HTERT RPE-1 (cell line): ENCODE data around the gene KIN.
"Not testable (repeated sequence)": the region's sequence is repeated elsewhere in the genome, so short reads cannot be mapped to it uniquely, and the experiment has no call there.

Experiments used
- in situ Hi-C: fragments of 300-500 bp; cut with MboI; formaldehyde crosslinking; loops from 4 replicates; pipeline ENCODE4 v1.14.3; 2020; ENCODE audit warnings: low sequenced_read_pairs

KIN gene, protein sequence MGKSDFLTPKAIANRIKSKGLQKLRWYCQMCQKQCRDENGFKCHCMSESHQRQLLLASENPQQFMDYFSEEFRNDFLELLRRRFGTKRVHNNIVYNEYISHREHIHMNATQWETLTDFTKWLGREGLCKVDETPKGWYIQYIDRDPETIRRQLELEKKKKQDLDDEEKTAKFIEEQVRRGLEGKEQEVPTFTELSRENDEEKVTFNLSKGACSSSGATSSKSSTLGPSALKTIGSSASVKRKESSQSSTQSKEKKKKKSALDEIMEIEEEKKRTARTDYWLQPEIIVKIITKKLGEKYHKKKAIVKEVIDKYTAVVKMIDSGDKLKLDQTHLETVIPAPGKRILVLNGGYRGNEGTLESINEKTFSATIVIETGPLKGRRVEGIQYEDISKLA

GRCh38 chr10:7787857-7788638 is at the start of gene KIN, which contains the start of gene ATP5F1C:
KIN (minus strand) TSS chr10:7787993; CDS start chr10:7787933, 60 bp downstream.
ATP5F1C (plus strand) TSS chr10:7788177; CDS start chr10:7788208, 31 bp downstream.
- in situ Hi-C loops, result no loop called here

DNA sequence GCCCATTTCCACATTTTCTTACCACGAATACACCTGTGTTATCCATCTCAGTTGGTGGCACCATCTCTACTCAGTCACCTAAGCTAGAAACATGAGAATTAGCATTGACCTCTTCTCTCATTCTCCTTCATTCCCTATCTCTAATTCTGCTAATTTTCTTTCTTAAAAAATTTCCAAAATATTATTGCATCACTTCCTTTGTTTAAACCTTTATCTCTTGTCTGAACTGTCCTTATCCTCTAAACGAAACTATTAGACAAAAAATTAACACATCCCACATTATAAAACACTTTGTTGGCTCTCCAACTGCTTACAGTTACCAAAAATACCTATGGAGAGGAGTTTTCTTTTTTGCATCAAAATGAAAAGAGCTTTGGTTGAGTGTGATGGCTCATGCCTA is 48.8 kb upstream of the KIN start:
- in situ Hi-C loops, result no loop called here

DNA sequence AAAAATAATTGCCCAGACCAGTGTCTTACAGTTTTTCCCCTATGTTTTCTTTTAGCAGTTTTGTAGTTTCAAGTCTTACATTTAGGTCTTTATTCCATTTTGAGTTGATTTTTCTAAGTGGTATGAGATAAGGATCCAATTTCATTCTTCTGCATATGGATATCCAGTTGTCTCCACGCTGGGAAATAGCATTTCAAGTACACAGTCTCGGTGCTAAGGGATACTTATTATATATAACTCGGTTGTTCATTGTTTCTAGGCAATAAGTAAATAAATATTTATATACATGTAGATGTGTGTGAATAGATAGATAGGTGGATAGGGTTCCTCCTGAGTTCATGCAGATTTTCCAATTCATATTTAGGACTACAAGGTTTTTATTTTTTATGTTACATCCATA is 46.5 kb upstream of the KIN start:
- in situ Hi-C loops, result no loop called here

DNA sequence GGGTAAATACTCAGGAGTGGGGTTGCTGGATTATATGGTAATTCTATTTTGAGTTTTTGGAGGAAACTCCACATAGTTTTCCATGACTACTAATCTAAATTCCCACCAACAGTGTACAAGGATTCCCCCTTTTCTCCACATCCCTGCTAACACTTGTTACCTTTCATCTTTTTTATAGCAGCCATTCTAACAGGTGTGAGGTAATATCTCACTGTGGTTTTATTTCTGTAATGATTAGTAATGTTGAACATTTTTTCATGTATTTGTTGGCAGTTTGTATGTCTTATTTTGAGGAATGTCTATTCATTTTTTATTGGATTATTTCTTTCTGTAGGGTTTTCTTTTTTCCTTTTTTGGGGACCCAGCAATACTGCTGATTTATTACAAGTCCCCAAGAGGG is 45.4 kb upstream of the KIN start:
- in situ Hi-C loops, result no loop called here

GRCh38 chr10:7832060-7832459 is 44.3 kb upstream of the KIN start:
- in situ Hi-C loops, result no loop called here

DNA sequence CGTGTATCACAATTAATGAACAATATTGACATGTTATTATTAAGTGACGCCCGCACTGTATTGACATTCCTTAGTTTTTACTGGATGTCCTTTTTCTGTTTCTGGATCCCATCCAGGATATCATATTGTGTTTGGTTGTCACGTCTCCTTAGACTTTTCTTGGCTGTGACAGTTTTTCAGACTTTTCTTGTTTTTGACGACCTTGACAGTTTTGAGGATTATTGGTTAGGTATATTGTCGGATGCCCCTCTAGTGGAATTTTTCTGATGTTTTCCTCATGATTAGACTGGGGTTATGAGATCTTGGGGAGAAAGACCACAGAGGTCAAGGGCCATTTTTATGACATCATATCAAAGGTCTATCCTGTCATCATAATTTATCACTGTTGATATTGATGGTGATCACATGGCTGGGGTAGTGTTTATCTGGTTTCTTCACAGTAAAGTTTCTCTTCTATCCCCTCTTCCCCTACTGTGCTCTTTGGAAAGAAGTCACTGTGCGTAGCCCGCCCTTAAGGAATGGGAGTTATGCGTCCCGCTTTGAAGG is 41.6 kb upstream of the KIN start:
- in situ Hi-C loops, result no loop called here

DNA sequence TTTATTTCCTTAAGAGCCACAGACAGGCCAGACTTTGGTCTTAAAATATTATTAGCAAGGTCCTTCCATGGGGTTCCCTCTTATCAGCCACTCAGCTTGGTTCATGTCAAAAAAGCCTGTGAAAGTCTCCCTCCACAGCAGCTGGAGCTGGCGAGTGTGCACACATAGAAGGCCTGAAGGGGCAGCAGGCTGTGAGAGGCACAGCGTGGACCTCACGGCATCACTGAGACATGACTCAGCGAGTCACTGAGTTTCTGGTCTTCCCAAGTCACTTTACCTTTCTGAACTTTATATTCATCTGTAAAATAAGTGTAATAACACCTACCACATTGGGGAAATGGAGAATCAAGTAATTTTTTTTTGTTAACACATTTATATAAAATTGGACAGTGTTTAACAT is 39.2 kb upstream of the KIN start:
- in situ Hi-C loops, result no loop called here

DNA sequence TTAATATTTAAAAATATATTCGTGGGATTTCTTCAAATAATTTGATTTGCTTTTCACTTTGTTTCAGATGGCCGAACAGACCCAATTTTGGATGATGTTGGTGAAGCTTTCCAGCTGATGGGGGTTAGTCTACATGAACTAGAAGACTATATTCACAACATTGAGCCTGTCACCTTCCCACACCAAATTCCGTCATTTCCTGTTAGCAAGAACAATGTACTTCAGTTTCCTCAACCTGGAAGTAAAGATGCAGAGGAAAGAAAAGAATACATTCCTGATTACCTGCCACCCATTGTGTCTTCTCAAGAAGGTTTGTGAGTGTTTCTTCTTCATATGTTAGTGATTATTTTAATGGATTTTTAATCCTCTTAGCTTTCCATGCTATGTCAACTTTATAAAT is 36.5 kb upstream of the KIN start:
- in situ Hi-C loops, result no loop called here

GRCh38 chr10:7819121-7819460 is 31.3 kb upstream of the KIN start:
- in situ Hi-C loops, result no loop called here

DNA sequence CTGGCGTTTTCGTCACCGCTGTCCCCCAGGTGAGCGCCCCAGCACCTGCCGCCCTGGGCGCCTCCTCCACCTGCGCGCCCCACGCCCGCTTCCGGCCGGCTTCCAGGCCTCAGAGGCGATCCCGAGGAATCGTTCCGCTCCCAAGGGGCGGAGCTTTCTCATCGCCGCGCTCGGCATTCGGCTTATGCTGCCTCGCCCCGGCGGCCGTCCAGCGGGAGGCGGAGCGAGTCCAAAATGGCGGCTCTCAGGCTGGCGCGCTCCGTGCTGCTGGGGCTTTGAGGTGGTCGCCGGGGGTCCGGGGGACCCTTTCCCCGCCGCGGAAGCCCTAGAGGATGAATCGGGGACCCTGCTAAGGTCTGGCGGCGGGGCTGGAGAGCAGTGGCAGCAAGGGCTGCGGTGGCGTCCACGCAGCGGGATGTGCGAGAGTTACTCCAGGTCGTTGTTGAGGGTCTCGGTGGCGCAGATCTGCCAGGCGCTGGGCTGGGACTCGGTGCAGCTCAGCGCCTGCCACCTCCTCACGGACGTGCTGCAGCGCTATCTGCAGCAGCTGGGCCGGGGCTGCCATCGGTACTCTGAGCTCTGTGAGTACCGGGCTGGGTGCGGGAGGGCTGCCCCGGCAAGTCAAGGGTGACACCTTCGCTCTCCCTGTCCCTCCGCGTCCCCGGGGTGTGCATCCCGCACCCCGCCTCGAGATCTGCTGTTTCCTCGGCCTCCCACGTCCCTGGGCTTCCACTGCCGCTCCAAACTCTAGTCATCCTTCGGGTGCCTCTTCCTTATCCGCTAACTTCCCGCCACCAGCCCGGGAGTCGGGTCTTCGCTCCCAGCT is 30.7 kb upstream of the KIN start, which contains the start of gene TAF3:
TSS of gene TAF3 (plus strand) at position 211 of the 826 bp plus-strand sequence. CDS start at position 416, 205 bp downstream.
- in situ Hi-C loops, result no loop called here

DNA sequence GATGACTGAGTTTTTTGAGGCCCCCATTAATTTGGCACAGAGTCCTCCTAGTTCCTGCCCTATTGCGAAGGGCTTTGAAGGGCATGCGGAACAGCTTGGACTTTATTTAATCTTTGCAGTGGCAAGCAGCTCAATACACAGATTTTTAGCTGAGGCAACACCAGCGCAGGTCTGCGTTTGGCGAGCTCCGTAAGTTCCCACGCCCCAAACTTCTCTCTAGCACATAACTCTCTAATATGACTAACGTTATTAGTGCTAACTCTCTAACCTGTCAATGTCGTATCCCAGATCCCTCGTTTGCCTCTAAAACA is 30.1 kb upstream of the KIN start:
- in situ Hi-C loops, result no loop called here

DNA sequence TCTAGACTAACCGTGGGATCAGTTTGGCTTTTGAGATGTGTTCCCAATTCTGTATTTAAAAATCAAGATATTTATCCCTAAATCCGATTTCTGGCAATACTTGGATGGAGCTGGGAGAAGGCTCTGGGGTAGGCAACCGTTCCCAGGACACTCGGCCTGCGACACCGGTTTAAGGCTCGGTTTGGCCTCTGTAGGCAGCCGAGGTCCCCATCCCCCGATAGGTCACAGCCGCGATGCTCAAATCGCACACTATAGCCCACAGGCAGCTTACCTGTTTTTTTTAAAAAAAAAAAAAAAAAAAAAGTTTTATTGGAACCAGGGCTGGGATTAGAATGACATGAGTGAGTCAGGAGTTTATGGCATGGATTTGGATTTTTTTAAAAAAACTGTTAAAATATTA is 29.8 kb upstream of the KIN start:
- in situ Hi-C loops, result no loop called here

- in situ Hi-C loops, result no loop called here
These were observed 25.7 kb upstream of the KIN start for GRCh38 chr10:7813481-7813880.

GRCh38 chr10:7811743-7812142 is 23.9 kb upstream of the KIN start:
- in situ Hi-C loops, result not testable (repeated sequence)

DNA sequence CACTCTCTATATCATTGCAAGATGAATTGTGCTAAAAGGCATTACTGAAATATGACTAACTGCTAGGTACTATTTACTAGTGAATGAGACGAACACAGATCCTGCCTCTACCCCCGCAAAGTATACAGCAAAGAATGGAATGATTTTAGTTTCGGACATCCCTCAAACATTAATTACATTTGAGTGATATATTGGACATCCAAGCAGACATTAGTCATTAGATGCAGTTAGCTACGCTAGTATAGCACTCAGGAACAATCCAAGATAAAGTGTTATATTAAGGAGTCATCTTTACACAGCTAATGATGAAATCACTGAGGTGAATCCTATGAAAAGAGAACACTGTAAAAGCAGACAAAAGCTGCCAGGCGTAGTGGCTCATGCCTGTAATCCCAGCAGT is 23.2 kb upstream of the KIN start:
- in situ Hi-C loops, result no loop called here

DNA sequence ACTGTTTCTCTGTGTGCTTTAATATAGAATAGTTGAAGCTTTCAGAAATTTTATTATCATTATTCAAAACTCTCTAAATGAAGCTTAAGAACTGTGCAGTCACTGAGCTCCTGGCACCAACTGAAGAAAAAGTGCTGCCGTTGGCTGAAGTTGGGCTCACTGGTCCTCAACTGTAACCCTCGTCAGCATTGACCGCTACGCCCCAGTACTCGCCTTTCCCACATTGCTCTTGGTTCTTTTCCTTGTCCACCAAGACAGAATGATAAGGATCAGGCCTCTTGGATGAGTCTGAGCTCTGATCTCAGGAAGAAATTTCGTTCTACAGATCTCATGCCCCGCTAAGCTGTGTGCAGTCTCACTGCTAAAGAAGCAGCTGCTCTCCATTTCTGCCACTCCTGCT is 22.6 kb upstream of the KIN start:
- in situ Hi-C loops, result no loop called here

DNA sequence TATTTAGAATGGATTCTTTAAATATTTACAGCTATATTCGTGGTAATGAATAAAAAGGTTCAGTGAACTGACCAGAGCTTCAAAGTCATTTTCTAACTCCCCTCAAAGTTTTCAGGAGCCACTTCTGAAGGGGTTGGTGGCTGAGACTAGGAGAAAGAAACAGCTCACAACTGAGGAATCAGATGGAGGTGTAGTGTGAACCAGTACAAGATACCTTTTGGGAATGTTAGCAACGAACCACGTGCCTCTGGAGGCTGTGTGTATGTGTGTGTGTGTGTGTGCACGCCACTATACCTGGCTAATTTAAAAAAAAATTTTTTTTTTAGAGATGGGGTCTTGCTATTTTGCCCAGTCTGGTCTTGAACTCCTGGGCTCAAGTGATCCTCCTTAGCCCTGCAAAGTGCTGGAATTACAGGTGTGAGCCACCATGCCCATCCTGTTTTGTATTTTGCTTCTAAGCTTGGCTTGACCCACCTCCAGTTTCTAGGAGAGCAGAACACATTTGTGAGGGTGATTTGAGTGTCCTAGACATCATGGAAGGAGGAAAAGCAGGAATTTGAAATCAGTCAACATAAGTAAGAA is 21.0 kb upstream of the KIN start:
- in situ Hi-C loops, result no loop called here

GRCh38 chr10:7804741-7805140 is 16.9 kb upstream of the KIN start:
- in situ Hi-C loops, result no loop called here

GRCh38 chr10:7804216-7804615 is 16.4 kb upstream of the KIN start:
- in situ Hi-C loops, result no loop called here

GRCh38 chr10:7802606-7803005 is 14.8 kb upstream of the KIN start:
- in situ Hi-C loops, result no loop called here

DNA sequence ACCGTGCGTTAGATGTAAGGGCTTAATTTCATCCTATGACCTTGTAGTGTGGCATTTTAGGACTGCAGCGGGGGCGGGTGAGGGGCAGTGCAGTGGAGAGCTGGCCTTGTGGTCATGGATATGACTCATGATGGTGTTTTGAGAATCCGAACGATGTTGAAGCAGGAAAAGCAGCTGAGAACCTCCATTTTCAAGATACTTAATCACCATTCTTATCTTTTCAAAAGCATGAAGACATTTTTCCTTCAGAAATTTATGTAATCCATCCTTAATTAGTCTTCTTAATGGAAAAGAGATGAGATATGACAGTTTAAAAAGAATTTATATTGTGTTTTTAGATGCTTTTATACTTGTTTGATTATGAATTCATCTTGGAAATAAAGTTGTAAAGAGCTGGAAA is 9.8 kb upstream of the KIN start:
- in situ Hi-C loops, result no loop called here
